DND-41 (cell line): ENCODE data around the gene PAM.

Experiments used
- ATAC-seq: fragments of 200-7000 bp; cut with Tn5 transposase; 3 replicates; pipeline ENCODE4 v1.9.1; 2021; ENCODE audit warnings: low read depth; ENCODE audit not compliant: insufficient read depth
- DNase-seq: peaks from one replicate; pipeline ENCODE4 v3.0.0-alpha.2; 2020
- H2AFZ ChIP-seq: 2 replicates; pipeline ENCODE4 v1.6.0; 2012; ENCODE audit warnings: low read depth, low read length
- H3K27ac ChIP-seq: 2 replicates; pipeline ENCODE4 v1.5.1; 2012; ENCODE audit warnings: low read length, inconsistent platforms
- H3K27me3 ChIP-seq: fragments of 200-600 bp; sonication (generic); 2 replicates; pipeline ENCODE4 v1.6.0; 2012; ENCODE audit warnings: low read length, mild to moderate bottlenecking, inconsistent platforms; ENCODE audit not compliant: insufficient read depth, poor library complexity
- H3K36me3 ChIP-seq: 2 replicates; pipeline ENCODE4 v1.5.1; 2012; ENCODE audit warnings: low read length, inconsistent platforms; ENCODE audit not compliant: insufficient read depth
- H3K4me1 ChIP-seq: 2 replicates; pipeline ENCODE4 v1.5.1; 2012; ENCODE audit warnings: mild to moderate bottlenecking, low read length; ENCODE audit not compliant: insufficient read depth
- H3K4me2 ChIP-seq: 2 replicates; pipeline ENCODE4 v1.6.0; 2012; ENCODE audit warnings: mild to moderate bottlenecking, moderate library complexity, low read length, inconsistent platforms; ENCODE audit not compliant: insufficient read depth
- H3K4me3 ChIP-seq, 2 experiments: fragments of 200-600 bp in 1 of 2; shearing (Covaris generic) in 1 of 2; 2 replicates each; pipeline ENCODE4 v1.5.1; 2012 to 2016; ENCODE audit warnings: inconsistent platforms in 2 of 2, low read length in 2 of 2, mild to moderate bottlenecking in 2 of 2, low read depth in 1 of 2, moderate library complexity in 1 of 2
- H3K79me2 ChIP-seq: 2 replicates; pipeline ENCODE4 v1.6.0; 2012; ENCODE audit warnings: low read length, inconsistent platforms; ENCODE audit not compliant: insufficient read depth
- H3K9ac ChIP-seq: 2 replicates; pipeline ENCODE4 v1.6.0; 2012; ENCODE audit warnings: low read depth, mild to moderate bottlenecking, inconsistent platforms, low read length, moderate library complexity
- H3K9me3 ChIP-seq: 2 replicates; pipeline ENCODE4 v1.5.1; 2012; ENCODE audit warnings: low read length, moderate library complexity, mild to moderate bottlenecking, inconsistent platforms; ENCODE audit not compliant: insufficient read depth, severe bottlenecking
- H4K20me1 ChIP-seq: 2 replicates; pipeline ENCODE4 v1.6.0; 2012; ENCODE audit warnings: low read length; ENCODE audit not compliant: insufficient read depth
- EZH2 ChIP-seq: IDR thresholded peaks from 3 replicates; pipeline ENCODE4 v1.6.1; 2012; ENCODE audit warnings: borderline replicate concordance, low read depth, mild to moderate bottlenecking, moderate library complexity, low read length, inconsistent platforms; ENCODE audit not compliant: severe bottlenecking
- TF ChIP-seq, protein P1 (sequence below): IDR thresholded peaks from 2 replicates; pipeline ENCODE4 v1.5.1; 2012; ENCODE audit warnings: borderline replicate concordance, low read length, moderate library complexity, mild to moderate bottlenecking; ENCODE audit not compliant: poor library complexity, severe bottlenecking; ENCODE audit errors: extremely low read depth

PAM gene

DNA sequence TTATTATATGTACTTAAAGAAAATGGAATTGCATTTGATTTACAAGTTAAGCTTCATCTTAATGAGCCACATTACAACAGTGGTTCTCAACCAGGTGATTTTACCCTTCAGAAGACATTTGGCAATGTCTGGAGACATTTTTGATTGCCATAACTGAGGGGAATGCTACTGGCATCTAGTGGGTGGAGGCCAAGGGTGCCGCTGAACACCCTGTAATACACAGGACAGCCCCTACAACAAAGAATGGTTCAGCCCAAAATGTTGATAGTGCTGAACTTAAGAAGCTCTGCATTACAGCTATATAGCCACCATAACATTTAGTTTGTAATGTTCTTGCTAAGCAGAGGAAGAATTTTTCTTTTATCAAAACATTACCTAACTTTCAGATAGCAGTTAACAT lies 103.1 kb downstream of the PAM start:
- no peak for DNase-seq
- no peak overlapping the region for H3K9ac ChIP-seq
- H2AFZ ChIP-seq = no peak overlapping the region
- no peak for TF ChIP-seq EZH2
- TF ChIP-seq, protein P1, sequence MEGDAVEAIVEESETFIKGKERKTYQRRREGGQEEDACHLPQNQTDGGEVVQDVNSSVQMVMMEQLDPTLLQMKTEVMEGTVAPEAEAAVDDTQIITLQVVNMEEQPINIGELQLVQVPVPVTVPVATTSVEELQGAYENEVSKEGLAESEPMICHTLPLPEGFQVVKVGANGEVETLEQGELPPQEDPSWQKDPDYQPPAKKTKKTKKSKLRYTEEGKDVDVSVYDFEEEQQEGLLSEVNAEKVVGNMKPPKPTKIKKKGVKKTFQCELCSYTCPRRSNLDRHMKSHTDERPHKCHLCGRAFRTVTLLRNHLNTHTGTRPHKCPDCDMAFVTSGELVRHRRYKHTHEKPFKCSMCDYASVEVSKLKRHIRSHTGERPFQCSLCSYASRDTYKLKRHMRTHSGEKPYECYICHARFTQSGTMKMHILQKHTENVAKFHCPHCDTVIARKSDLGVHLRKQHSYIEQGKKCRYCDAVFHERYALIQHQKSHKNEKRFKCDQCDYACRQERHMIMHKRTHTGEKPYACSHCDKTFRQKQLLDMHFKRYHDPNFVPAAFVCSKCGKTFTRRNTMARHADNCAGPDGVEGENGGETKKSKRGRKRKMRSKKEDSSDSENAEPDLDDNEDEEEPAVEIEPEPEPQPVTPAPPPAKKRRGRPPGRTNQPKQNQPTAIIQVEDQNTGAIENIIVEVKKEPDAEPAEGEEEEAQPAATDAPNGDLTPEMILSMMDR = peak; percentile 8
- H3K4me2 ChIP-seq = no peak overlapping the region
- H3K36me3 ChIP-seq = no peaks in the 10 kb centered on the region
- no peaks in the 10 kb centered on the region for H4K20me1 ChIP-seq
- no peak overlapping the region for H3K27ac ChIP-seq
- H3K79me2 ChIP-seq = no peaks in the 10 kb centered on the region
- H3K9me3 ChIP-seq = no peaks in the 10 kb centered on the region
- H3K4me1 ChIP-seq = no peaks in the 10 kb centered on the region
- ATAC-seq = no peak
- no peak overlapping the region for H3K4me3 ChIP-seq
- H3K27me3 ChIP-seq = no peaks in the 10 kb centered on the region

DNA sequence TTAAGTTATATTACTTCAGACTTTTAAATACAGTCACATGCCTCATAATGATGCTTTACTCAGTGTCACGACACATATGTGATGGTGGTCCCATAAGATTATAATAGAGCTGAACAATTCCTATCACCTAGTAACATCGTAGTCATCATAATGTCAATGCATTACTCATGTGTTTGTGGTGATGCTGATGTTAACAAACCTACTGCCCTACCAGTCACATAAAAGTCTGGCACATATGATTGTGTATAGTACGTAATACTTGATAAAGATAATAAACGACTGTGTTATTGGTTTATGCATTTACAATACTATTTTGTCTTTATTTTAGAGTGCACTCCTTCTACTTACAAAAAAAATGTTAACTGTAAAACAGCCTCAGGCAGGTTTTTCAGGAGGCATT lies 103.7 kb downstream of the PAM start:
- Histone ChIP-seq H4K20me1 (no peaks in the 10 kb centered on the region), H3K27ac (no peak overlapping the region), H3K9ac (no peak overlapping the region), H3K4me2 (no peak overlapping the region), H3K9me3 (no peaks in the 10 kb centered on the region), H3K4me3 (no peak overlapping the region), H3K27me3 (no peaks in the 10 kb centered on the region), H3K79me2 (no peaks in the 10 kb centered on the region), H3K36me3 (no peaks in the 10 kb centered on the region), H3K4me1 (no peaks in the 10 kb centered on the region), H2AFZ (no peak overlapping the region)
- ATAC-seq = no peak
- TF ChIP-seq, protein P1 = no peak
- TF ChIP-seq EZH2 = no peak
- DNase-seq = no peak

- ATAC-seq = no peak
- Histone ChIP-seq H3K4me1 (no peaks in the 10 kb centered on the region), H3K9me3 (no peaks in the 10 kb centered on the region), H3K9ac (no peak overlapping the region), H3K27ac (no peak overlapping the region), H3K4me2 (no peak overlapping the region), H2AFZ (no peak overlapping the region), H3K4me3 (no peak overlapping the region), H3K79me2 (no peaks in the 10 kb centered on the region), H4K20me1 (no peaks in the 10 kb centered on the region), H3K27me3 (no peaks in the 10 kb centered on the region), H3K36me3 (no peaks in the 10 kb centered on the region)
- TF ChIP-seq, protein P1 = no peak
- DNase-seq = no peak
These were observed 104.9 kb downstream of the PAM start for GRCh38 chr5:102860035-102860434.

- H3K9me3 ChIP-seq = no peaks in the 10 kb centered on the region
- H4K20me1 ChIP-seq = no peaks in the 10 kb centered on the region
- ATAC-seq = no peak
- no peaks in the 10 kb centered on the region for H3K36me3 ChIP-seq
- H3K4me3 ChIP-seq = no peak overlapping the region
- no peaks in the 10 kb centered on the region for H3K79me2 ChIP-seq
- no peak overlapping the region for H2AFZ ChIP-seq
- H3K27me3 ChIP-seq = no peaks in the 10 kb centered on the region
- no peaks in the 10 kb centered on the region for H3K4me1 ChIP-seq
- no peak overlapping the region for H3K27ac ChIP-seq
- no peak for DNase-seq
- H3K4me2 ChIP-seq = no peak overlapping the region
- no peak for TF ChIP-seq EZH2
- TF ChIP-seq, protein P1 = no peak
- H3K9ac ChIP-seq = no peak overlapping the region
These were observed 108.0 kb downstream of the PAM start for GRCh38 chr5:102863058-102863457.
